Measurements from ENCODE around the gene PPP4C. TPM values are rescaled to one million over a fixed set of nuclear protein-coding genes. Genes with fewer than 3 reads are reported as not detected.

Gene PPP4C
- total RNA-seq, 1 experiment from 2014 or later, result 134 TPM

DNA sequence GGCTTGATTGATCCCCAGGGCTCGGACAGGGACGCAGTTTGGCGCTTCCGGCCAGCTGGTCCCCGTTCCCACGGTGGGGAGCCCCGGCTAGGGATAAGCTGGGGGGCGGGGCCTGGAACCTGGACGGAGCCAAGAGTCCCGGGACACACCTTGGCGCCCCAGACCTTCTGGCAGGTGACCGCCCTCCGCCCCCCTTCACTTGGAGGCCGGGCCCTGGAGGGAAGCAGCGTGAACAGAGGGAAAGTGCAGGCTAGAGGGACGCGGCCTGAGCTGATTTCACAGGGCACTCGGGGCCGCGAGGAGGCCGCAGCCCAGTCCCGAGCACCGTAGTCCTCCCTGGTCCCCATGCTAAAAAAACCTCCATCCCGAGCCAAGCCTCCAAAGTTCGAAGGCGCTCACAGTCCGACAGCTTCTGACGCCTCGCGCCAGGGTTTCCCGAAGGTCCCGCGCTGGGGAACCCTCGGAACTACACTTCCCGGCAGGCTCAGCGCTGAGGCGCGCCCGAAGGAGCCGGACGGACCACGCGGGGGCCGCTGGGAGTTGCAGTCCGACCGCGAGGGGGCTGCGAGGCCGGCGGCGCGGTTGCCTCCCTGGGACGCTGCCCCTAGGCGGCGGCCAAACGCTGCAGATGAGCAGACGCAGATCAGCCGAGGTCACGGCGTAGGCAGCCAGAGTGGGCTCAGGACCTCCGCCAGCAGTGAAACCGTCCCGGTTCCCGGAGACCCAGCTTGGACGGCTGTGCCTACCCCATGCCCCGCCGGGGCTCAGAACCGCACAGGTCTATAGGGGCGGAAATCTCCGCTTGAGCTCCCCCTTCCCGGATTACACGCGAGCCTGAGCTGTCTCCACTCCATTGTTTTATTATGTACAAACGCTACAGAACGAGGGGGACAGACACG is 15.9 kb downstream of the PPP4C start, which contains the start of gene TBX6:
TSS of gene TBX6 (minus strand) at position 451 of the 899 bp plus-strand sequence. CDS start 731 bp downstream, outside the sequence.
- intact Hi-C loops (cut with micrococcal nuclease; ENCODE audit: unreplicated experiment), result loop anchor here (1.0 to 2.0 kb wide), 2 partner anchors 27 to 264 kb away; partner anchors contain the start of genes ALDOA and CD2BP2
- peak; percentile 88 to 95 for DNase-seq
- peaks cover 45% of the 10 kb centered on the region for H3K36me3 Mint-ChIP-seq (ENCODE audit: insufficient read depth, unreplicated experiment)
- peak within 1 kb of the TSS; percentile 83 for H3K27ac Mint-ChIP-seq (ENCODE audit: unreplicated experiment)
- H3K4me1 ChIP-seq, result peaks cover 26% of the 10 kb centered on the region
- BruUV-seq (replicated peaks), result no TSS peak
- no peaks in the 10 kb centered on the region for H3K27me3 ChIP-seq (replicated peaks; ENCODE audit: control insufficient read depth, insufficient read depth, low read length)
- no peaks in the 10 kb centered on the region for H3K9me3 Mint-ChIP-seq (ENCODE audit: unreplicated experiment)
- no peaks in the 10 kb centered on the region for H3K36me3 ChIP-seq (ENCODE audit: control insufficient read depth, insufficient read depth, low read length)
- peaks cover 4% of the 10 kb centered on the region for H3K9me3 ChIP-seq
- H3K4me3 ChIP-seq (ENCODE audit: low read depth, low read length), result peak within 1 kb of the TSS; percentile 53
- ChIA-PET CTCF (interaction anchor here (0.6 to 3.1 kb wide), 15 partner anchors 13 to 519 kb away, joined by 3 to 22 read pairs (median 4); partner anchors contain the start of genes ALDOA, CORO1A, DCTPP1 and GDPD3), POLR2A (interaction anchor here (0.5 to 0.7 kb wide), 2 partner anchors 26 to 586 kb away, joined by 3 read pairs; partner anchors contain the start of gene ALDOA)
- TF ChIP-seq, protein P1, sequence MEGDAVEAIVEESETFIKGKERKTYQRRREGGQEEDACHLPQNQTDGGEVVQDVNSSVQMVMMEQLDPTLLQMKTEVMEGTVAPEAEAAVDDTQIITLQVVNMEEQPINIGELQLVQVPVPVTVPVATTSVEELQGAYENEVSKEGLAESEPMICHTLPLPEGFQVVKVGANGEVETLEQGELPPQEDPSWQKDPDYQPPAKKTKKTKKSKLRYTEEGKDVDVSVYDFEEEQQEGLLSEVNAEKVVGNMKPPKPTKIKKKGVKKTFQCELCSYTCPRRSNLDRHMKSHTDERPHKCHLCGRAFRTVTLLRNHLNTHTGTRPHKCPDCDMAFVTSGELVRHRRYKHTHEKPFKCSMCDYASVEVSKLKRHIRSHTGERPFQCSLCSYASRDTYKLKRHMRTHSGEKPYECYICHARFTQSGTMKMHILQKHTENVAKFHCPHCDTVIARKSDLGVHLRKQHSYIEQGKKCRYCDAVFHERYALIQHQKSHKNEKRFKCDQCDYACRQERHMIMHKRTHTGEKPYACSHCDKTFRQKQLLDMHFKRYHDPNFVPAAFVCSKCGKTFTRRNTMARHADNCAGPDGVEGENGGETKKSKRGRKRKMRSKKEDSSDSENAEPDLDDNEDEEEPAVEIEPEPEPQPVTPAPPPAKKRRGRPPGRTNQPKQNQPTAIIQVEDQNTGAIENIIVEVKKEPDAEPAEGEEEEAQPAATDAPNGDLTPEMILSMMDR (IDR thresholded peaks at IDR 0.05; ENCODE audit: insufficient read depth in 1 of 2, low read depth in 1 of 2, low read length in 1 of 2, severe bottlenecking in 1 of 2, unreplicated experiment in 1 of 2), result peak; percentile 75 to 79
- H3K27me3 Mint-ChIP-seq (ENCODE audit: insufficient read depth, unreplicated experiment), result no peaks in the 10 kb centered on the region
- H3K4me1 Mint-ChIP-seq (ENCODE audit: low read depth, unreplicated experiment), result peaks cover 18% of the 10 kb centered on the region
- H3K4me3 Mint-ChIP-seq (ENCODE audit: unreplicated experiment), result peak within 1 kb of the TSS; percentile 82

- H3K4me1 Mint-ChIP-seq (ENCODE audit: low read depth, unreplicated experiment), result peaks cover 18% of the 10 kb centered on the region
- Histone ChIP-seq H3K36me3 (ENCODE audit: control insufficient read depth, insufficient read depth, low read length) (no peaks in the 10 kb centered on the region), H3K4me3 (ENCODE audit: low read depth, low read length) (peak overlapping the region; percentile 45), H3K9me3 (peaks cover 12% of the 10 kb centered on the region), H3K27me3 (replicated peaks; ENCODE audit: control insufficient read depth, insufficient read depth, low read length) (no peaks in the 10 kb centered on the region), H3K4me1 (peaks cover 27% of the 10 kb centered on the region)
- H3K27ac Mint-ChIP-seq (ENCODE audit: unreplicated experiment), result peak overlapping the region; percentile 83
- CTCF ChIA-PET, result interaction anchor here (0.6 to 3.1 kb wide), 9 partner anchors 12 to 317 kb away, joined by 3 to 22 read pairs (median 4); partner anchors contain the start of genes ALDOA and CORO1A
- H3K9me3 Mint-ChIP-seq (ENCODE audit: unreplicated experiment), result peaks cover 5% of the 10 kb centered on the region
- TF ChIP-seq, protein P1 (IDR thresholded peaks at IDR 0.05; ENCODE audit: insufficient read depth in 1 of 2, low read depth in 1 of 2, low read length in 1 of 2, severe bottlenecking in 1 of 2, unreplicated experiment in 1 of 2), result peak in 1 of 2 experiments; percentile 49
- intact Hi-C loops (cut with micrococcal nuclease; ENCODE audit: unreplicated experiment), result no loop called here
- H3K36me3 Mint-ChIP-seq (ENCODE audit: insufficient read depth, unreplicated experiment), result peaks cover 41% of the 10 kb centered on the region
- no peaks in the 10 kb centered on the region for H3K27me3 Mint-ChIP-seq (ENCODE audit: insufficient read depth, unreplicated experiment)
- BruUV-seq (replicated peaks), result no TSS peak
- POLR2A ChIA-PET, result interaction anchor here (0.5 kb wide), 1 partner anchor 585 kb away, joined by 3 read pairs; no protein-coding TSS in a partner anchor
- DNase-seq, result peak in 1 of 2 experiments; percentile 44
- H3K4me3 Mint-ChIP-seq (ENCODE audit: unreplicated experiment), result peak overlapping the region; percentile 82
These were observed 16.7 kb downstream of the PPP4C start for GRCh38 chr16:30092373-30093010.

All from Caco-2 (cell line).